ENCODE results near the gene WNT4. TPM values are rescaled to one million over a fixed set of nuclear protein-coding genes. Genes with fewer than 3 reads are reported as not detected.

Gene WNT4
- total RNA-seq, 1 donor from 2014 or later: 0.38 TPM

GRCh38 chr1:22117851-22118250 is 25.0 kb downstream of the WNT4 start:
- DNase-seq (ENCODE audit: low spot score): no peak
- intact Hi-C loops (cut with DNase I): loop anchor here (10.0 kb wide), 1 partner anchor 527 kb away; the partner anchor contains the start of gene C1QC

- peak; percentile 56 for DNase-seq (ENCODE audit: low spot score)
- intact Hi-C loops (cut with DNase I): loop anchor here (10.0 kb wide), 1 partner anchor 528 kb away; the partner anchor contains the start of gene C1QC
Observed at GRCh38 chr1:22117238-22117637, 25.7 kb downstream of the WNT4 start.

GRCh38 chr1:22115286-22115685 is 27.6 kb downstream of the WNT4 start:
- intact Hi-C loops (cut with DNase I): loop anchor here (10.0 kb wide), 1 partner anchor 530 kb away; the partner anchor contains the start of gene C1QC
- DNase-seq (ENCODE audit: low spot score): no peak

GRCh38 chr1:22114083-22115012 is 28.5 kb downstream of the WNT4 start:
- intact Hi-C loops (cut with DNase I): loop anchor here (10.0 kb wide), 1 partner anchor 530 kb away; the partner anchor contains the start of gene C1QC
- DNase-seq (ENCODE audit: low spot score): no peak

GRCh38 chr1:22112554-22112953 is 30.3 kb downstream of the WNT4 start:
- intact Hi-C loops (cut with DNase I): loop anchor here (10.0 kb wide), 1 partner anchor 532 kb away; the partner anchor contains the start of gene C1QC
- no peak for DNase-seq (ENCODE audit: low spot score)

GRCh38 chr1:22111620-22112019 is 31.3 kb downstream of the WNT4 start:
- no peak for DNase-seq (ENCODE audit: low spot score)
- intact Hi-C loops (cut with DNase I): loop anchor here (10.0 kb wide), 1 partner anchor 533 kb away; the partner anchor contains the start of gene C1QC

- DNase-seq (ENCODE audit: low spot score): no peak
- intact Hi-C loops (cut with DNase I): loop anchor here (10.0 kb wide), 1 partner anchor 534 kb away; the partner anchor contains the start of gene C1QC
Observed at GRCh38 chr1:22111115-22111514, 31.8 kb downstream of the WNT4 start.

GRCh38 chr1:22110016-22110415 is 32.9 kb downstream of the WNT4 start:
- intact Hi-C loops (cut with DNase I): loop anchor here (10.0 kb wide), 1 partner anchor 535 kb away; the partner anchor contains the start of gene C1QC

GRCh38 chr1:22108339-22109105 is 34.4 kb downstream of the WNT4 start:
- intact Hi-C loops (cut with DNase I): loop anchor here (5.0 to 10.0 kb wide), 2 partner anchors 166 to 309 kb away; no protein-coding TSS in a partner anchor
- no peak for DNase-seq (ENCODE audit: low spot score)

More at GRCh38 chr1:22110016-22110415, 32.9 kb downstream of the WNT4 start:
- no peak for DNase-seq (ENCODE audit: low spot score)

GRCh38 chr1:22107126-22107525 is 35.8 kb downstream of the WNT4 start:
- intact Hi-C loops (cut with DNase I): loop anchor here (5.0 to 10.0 kb wide), 2 partner anchors 168 to 310 kb away; no protein-coding TSS in a partner anchor

GRCh38 chr1:22105611-22106207 is 37.2 kb downstream of the WNT4 start:
- intact Hi-C loops (cut with DNase I): loop anchor here (5.0 to 10.0 kb wide), 2 partner anchors 169 to 312 kb away; no protein-coding TSS in a partner anchor
- DNase-seq (ENCODE audit: low spot score): no peak

More at GRCh38 chr1:22107126-22107525, 35.8 kb downstream of the WNT4 start:
- DNase-seq (ENCODE audit: low spot score): no peak

GRCh38 chr1:22104865-22105437 is 37.9 kb downstream of the WNT4 start:
- DNase-seq (ENCODE audit: low spot score): no peak
- intact Hi-C loops (cut with DNase I): loop anchor here (5.0 to 10.0 kb wide), 2 partner anchors 170 to 312 kb away; no protein-coding TSS in a partner anchor

GRCh38 chr1:22104094-22104493 is 38.8 kb downstream of the WNT4 start:
- intact Hi-C loops (cut with DNase I): loop anchor here (10.0 kb wide), 1 partner anchor 171 kb away; no protein-coding TSS in a partner anchor
- DNase-seq (ENCODE audit: low spot score): no peak

GRCh38 chr1:22102746-22103145 is 40.2 kb downstream of the WNT4 start:
- no peak for DNase-seq (ENCODE audit: low spot score)
- intact Hi-C loops (cut with DNase I): loop anchor here (10.0 kb wide), 1 partner anchor 172 kb away; no protein-coding TSS in a partner anchor

GRCh38 chr1:22101995-22102394 is 40.9 kb downstream of the WNT4 start:
- intact Hi-C loops (cut with DNase I): loop anchor here (10.0 kb wide), 1 partner anchor 173 kb away; no protein-coding TSS in a partner anchor
- no peak for DNase-seq (ENCODE audit: low spot score)

GRCh38 chr1:22101199-22101598 is 41.7 kb downstream of the WNT4 start:
- DNase-seq (ENCODE audit: low spot score): no peak
- intact Hi-C loops (cut with DNase I): loop anchor here (10.0 kb wide), 1 partner anchor 174 kb away; no protein-coding TSS in a partner anchor

GRCh38 chr1:22100168-22100567 is 42.7 kb downstream of the WNT4 start:
- no peak for DNase-seq (ENCODE audit: low spot score)
- intact Hi-C loops (cut with DNase I): loop anchor here (10.0 kb wide), 1 partner anchor 175 kb away; no protein-coding TSS in a partner anchor

- no peak for DNase-seq (ENCODE audit: low spot score)
- intact Hi-C loops (cut with DNase I): no loop called here
Observed at GRCh38 chr1:22098752-22099151, 44.1 kb downstream of the WNT4 start.

All from cardiac septum (tissue), 1 donor.